K562 (cell line): ENCODE data around the gene PARD3. TPM values are rescaled to one million over a fixed set of nuclear protein-coding genes. Genes with fewer than 3 reads are reported as not detected.

Experiments
- ATAC-seq: fragments of 200-7000 bp; cut with Tn5 transposase; 3 replicates; pipeline ENCODE4 v1.9.1; 2020; ENCODE audit warnings: moderate library complexity
- BruUV-seq: library from RNA; stranded (reverse); fragments of 400-500 nt; replicated peaks from 2 replicates; lab custom pipeline; 2021; lab: Mats Ljungman, UMichigan
- CTCF ChIA-PET: fragments of 300-600 bp; formaldehyde crosslinking; extraction: SDS; loops from one replicate; lab custom pipeline; 2021; ENCODE audit warnings: low intra/inter-chr PET ratio; lab: Yijun Ruan, JAX
- POLR2A ChIA-PET: fragments of 300-600, 350-650 bp; sonication (Branson Sonifier 250); formaldehyde crosslinking; extraction: SDS; loops from one replicate; lab custom pipeline; 2021; ENCODE audit warnings: antibody characterized with exemption, inconsistent platforms; lab: Yijun Ruan, JAX
- DNase-seq, 4 experiments: peaks; one replicate each; pipeline versions ENCODE4 v3.0.0 to v3.0.0-alpha.2; 2011 to 2018; ENCODE audit warnings: low spot score in 3 of 4, mixed read lengths in 3 of 4; ENCODE audit errors: extremely low read depth in 1 of 4
- FAIRE-seq: peaks from 2 replicates; lab custom pipeline; 2011; peaks lifted over from hg19 to GRCh38; lab: Jason Lieb, UNC
- H2AFZ ChIP-seq: 2 replicates; pipeline ENCODE4 v1.6.0; 2011; ENCODE audit warnings: low read depth, low read length, control low read depth, inconsistent platforms
- H3K27ac ChIP-seq: fragments of 200-600 bp; 3 replicates; pipeline ENCODE4 v1.8.0; 2011; ENCODE audit warnings: low read depth, mild to moderate bottlenecking, control low read depth, inconsistent platforms, low read length, moderate library complexity, mixed read lengths; ENCODE audit errors: extremely low read depth
- H3K27me3 ChIP-seq, 2 experiments: fragments of 300-600 bp in 1 of 2; 2 replicates in 1 of 2; 3 replicates in 1 of 2; pipeline versions ENCODE4 v1.6.0 to v1.8.0; 2011; ENCODE audit warnings: inconsistent platforms in 2 of 2, low read length in 2 of 2, mild to moderate bottlenecking in 1 of 2, mixed read lengths in 1 of 2, moderate library complexity in 1 of 2; ENCODE audit not compliant: control insufficient read depth in 2 of 2, insufficient read depth in 2 of 2
- H3K36me3 ChIP-seq: fragments of 300-600 bp; 3 replicates; pipeline ENCODE4 v1.8.0; 2011; ENCODE audit warnings: mild to moderate bottlenecking, low read length, inconsistent platforms; ENCODE audit not compliant: control insufficient read depth, insufficient read depth
- H3K4me1 ChIP-seq, 2 experiments: fragments of 200-600 bp in 1 of 2; replicated peaks in 1 of 2; 2 replicates in 1 of 2; 3 replicates in 1 of 2; pipeline versions ENCODE4 v1.5.1 to v1.8.0; 2011; ENCODE audit warnings: inconsistent platforms in 2 of 2, low read length in 2 of 2, mild to moderate bottlenecking in 1 of 2, mixed read lengths in 1 of 2, moderate library complexity in 1 of 2; ENCODE audit not compliant: control insufficient read depth in 2 of 2, insufficient read depth in 2 of 2
- H3K4me2 ChIP-seq: 2 replicates; pipeline ENCODE4 v1.6.1; 2011; ENCODE audit warnings: low read length, control low read depth, inconsistent platforms, mixed read lengths; ENCODE audit not compliant: insufficient read depth
- H3K4me3 ChIP-seq: fragments of 200-600 bp; sonication (generic), shearing (Covaris generic); 2 replicates; pipeline ENCODE4 v1.5.1; 2016; ENCODE audit warnings: control low read depth, inconsistent platforms
- H3K79me2 ChIP-seq: fragments of 200-600 bp; 3 replicates; pipeline ENCODE4 v1.8.0; 2011; ENCODE audit warnings: low read length, inconsistent platforms; ENCODE audit not compliant: control insufficient read depth, insufficient read depth
- H3K9ac ChIP-seq, 2 experiments: 2 replicates each; pipeline versions ENCODE4 v1.6.0 to v1.6.1; 2011; ENCODE audit warnings: low read depth in 2 of 2, low read length in 2 of 2, control low read depth in 1 of 2, inconsistent platforms in 1 of 2, mild to moderate bottlenecking in 1 of 2, mixed read lengths in 1 of 2; ENCODE audit not compliant: insufficient read depth in 1 of 2
- H3K9me1 ChIP-seq: one replicate; pipeline ENCODE4 v1.6.0; 2011; ENCODE audit warnings: inconsistent platforms, mild to moderate bottlenecking, low read length, moderate library complexity; ENCODE audit not compliant: control insufficient read depth, insufficient read depth
- H3K9me3 ChIP-seq: replicated peaks from 2 replicates; pipeline ENCODE4 v1.5.1; 2011; ENCODE audit warnings: low read depth, low read length, inconsistent platforms; ENCODE audit not compliant: control insufficient read depth, insufficient read depth
- H4K20me1 ChIP-seq: replicated peaks from 2 replicates; pipeline ENCODE4 v1.6.1; 2011; ENCODE audit warnings: low read length, inconsistent platforms, mixed read lengths; ENCODE audit not compliant: control insufficient read depth, insufficient read depth
- BDP1 ChIP-seq: IDR thresholded peaks from 3 replicates; pipeline ENCODE4 v1.6.1; 2011; ENCODE audit not compliant: insufficient read length, insufficient read depth
- HDAC2 ChIP-seq: fragments of 450-650 bp; IDR thresholded peaks from 2 replicates; pipeline ENCODE4 v1.6.1; 2016; ENCODE audit warnings: mild to moderate bottlenecking
- HDGF ChIP-seq: fragments of 450-650 bp; IDR thresholded peaks from 2 replicates; pipeline ENCODE4 v1.6.1; 2016
- PCBP1 ChIP-seq: fragments of 200-400 bp; formaldehyde crosslinking; IDR thresholded peaks from 2 replicates; pipeline ENCODE4 v1.6.1; 2018; ENCODE audit warnings: mild to moderate bottlenecking, low read depth, low read length; ENCODE audit not compliant: poor library complexity, severe bottlenecking
- POU5F1 ChIP-seq: fragments of 150-350 bp; IDR thresholded peaks from 2 replicates; pipeline ENCODE4 v1.6.1; 2014; ENCODE audit warnings: borderline replicate concordance, low read length, low read depth, mild to moderate bottlenecking; ENCODE audit not compliant: partially characterized antibody
- RBM14 ChIP-seq: fragments of 200-400 bp; formaldehyde crosslinking; IDR thresholded peaks from 2 replicates; pipeline ENCODE4 v1.6.1; 2018; ENCODE audit warnings: low read depth, mild to moderate bottlenecking, low read length, moderate library complexity, borderline replicate concordance; ENCODE audit not compliant: insufficient read depth
- TGIF2 ChIP-seq: sonication (generic); formaldehyde crosslinking; IDR thresholded peaks from 2 replicates; pipeline ENCODE4 v1.8.1; 2022; ENCODE audit warnings: mild to moderate bottlenecking, missing genetic modification reagents, moderate library complexity
- ZBTB17 ChIP-seq: fragments of 450-650 bp; formaldehyde crosslinking; IDR thresholded peaks from 2 replicates; pipeline ENCODE4 v1.4.0; 2020; ENCODE audit warnings: mild to moderate bottlenecking
- ZNF324 ChIP-seq: fragments of 250-450 bp; sonication (Bioruptor Pico); IDR thresholded peaks from 2 replicates; pipeline ENCODE4 v1.4.0; 2020; ENCODE audit warnings: mild to moderate bottlenecking
- WGBS: fragments of 100-300 bp; shearing (Covaris generic); methylation state at CpG from one replicate; pipeline ENCODE4 v1.1.6; 2016; ENCODE audit warnings: low coverage, mixed read lengths; ENCODE audit not compliant: insufficient coverage; ENCODE audit errors: missing lambda C conversion rate; 5-methylcytosine and 5-hydroxymethylcytosine counted together
- in situ Hi-C: fragments of 300-500 bp; cut with MboI; formaldehyde crosslinking; loops from 4 replicates; pipeline ENCODE4 v1.15.0; 2018; ENCODE audit warnings: inconsistent platforms, mixed read lengths
- intact Hi-C: fragments of 100-400 bp; cut with micrococcal nuclease; formaldehyde crosslinking; loops from 2 replicates; pipeline ENCODE4 v1.14.2; 2022
- polyA plus RNA-seq, 8 experiments: library from polyadenylated mRNA; depleted of rRNA in 4 of 8; stranded (reverse) in 5 of 8; unstranded in 3 of 8; fragments of >200 nt; fragmentation: Nextera tagmentation in 2 of 8; fragmentation: Illumina TruSeq in 1 of 8; extraction: Ambion mirVana in 2 of 8; extraction: Trizol in 1 of 8; gene quantifications; 2 replicates each; pipeline versions ENCODE4 v1.2.1 to v1.2.3, GENCODE V29; 2011 to 2014; ENCODE audit warnings: inconsistent platforms in 1 of 8, missing spikeins in 1 of 8
- total RNA-seq, 7 experiments: library from RNA; depleted of rRNA in 6 of 7; stranded (reverse); fragments of >200 nt in 6 of 7; fragmentation: Illumina TruSeq in 2 of 7; extraction: Trizol in 2 of 7; gene quantifications; 2 replicates each; pipeline versions ENCODE4 v1.2.1 to v1.2.3, GENCODE V29; 2011 to 2021; ENCODE audit warnings: low replicate concordance in 1 of 7

PARD3 gene
- total and polyA plus RNA-seq, 9 of the 15 experiments (the other 6 are each of a cell fraction or from before 2014, with no cell fraction given) = 2.7 to 11.7 (median 7.7) TPM

- TF ChIP-seq POU5F1 (no peak), RBM14 (no peak), HDGF (no peak), HDAC2 (no peak), ZBTB17 (no peak), PCBP1 (no peak), ZNF324 (CRISPR knock-in tag) (no peak)
- TF ChIP-seq, all 486 proteins: peak for 0
These were observed 417.8 kb downstream of the PARD3 start (continued) for GRCh38 chr10:34397324-34397723.

- no peaks in the 10 kb centered on the region for H3K36me3 ChIP-seq
- H3K9ac ChIP-seq = no peak overlapping the region
- H3K27ac ChIP-seq = no peak overlapping the region
- H3K9me1 ChIP-seq = no peaks in the 10 kb centered on the region
- no peaks in the 10 kb centered on the region for H3K9me3 ChIP-seq
- H3K27me3 ChIP-seq = no peaks in the 10 kb centered on the region
- ATAC-seq (no peak), FAIRE-seq (no peak), DNase-seq (no peak)
- H3K4me2 ChIP-seq = no peak overlapping the region
- TF ChIP-seq BDP1 (no peak), TGIF2 (no peak)
- H3K4me3 ChIP-seq = no peak overlapping the region
- no peaks in the 10 kb centered on the region for H4K20me1 ChIP-seq
- H2AFZ ChIP-seq = no peak overlapping the region
- no peaks in the 10 kb centered on the region for H3K79me2 ChIP-seq
- intact Hi-C loops = no loop called here
- H3K4me1 ChIP-seq = no peaks in the 10 kb centered on the region
- POLR2A ChIA-PET = no interaction called here
- in situ Hi-C loops = no loop called here
- CTCF ChIA-PET = no interaction called here
- no TSS peak for BruUV-seq
- WGBS = 28% methylated on average over 2 of the region's 2 CpGs
These were observed 418.4 kb downstream of the PARD3 start for GRCh38 chr10:34396663-34397062.
